HG03558 (cell line): ENCODE measurements around the gene TWIST1.

ENCODE experiments used
- ATAC-seq: cut with Tn5 transposase; IDR thresholded peaks from one replicate; pipeline ENCODE4 v1.9.1; 2021; ENCODE audit warnings: moderate number of reproducible peaks; ENCODE audit not compliant: unreplicated experiment; ENCODE audit errors: extremely low read depth

The TWIST1 gene

DNA sequence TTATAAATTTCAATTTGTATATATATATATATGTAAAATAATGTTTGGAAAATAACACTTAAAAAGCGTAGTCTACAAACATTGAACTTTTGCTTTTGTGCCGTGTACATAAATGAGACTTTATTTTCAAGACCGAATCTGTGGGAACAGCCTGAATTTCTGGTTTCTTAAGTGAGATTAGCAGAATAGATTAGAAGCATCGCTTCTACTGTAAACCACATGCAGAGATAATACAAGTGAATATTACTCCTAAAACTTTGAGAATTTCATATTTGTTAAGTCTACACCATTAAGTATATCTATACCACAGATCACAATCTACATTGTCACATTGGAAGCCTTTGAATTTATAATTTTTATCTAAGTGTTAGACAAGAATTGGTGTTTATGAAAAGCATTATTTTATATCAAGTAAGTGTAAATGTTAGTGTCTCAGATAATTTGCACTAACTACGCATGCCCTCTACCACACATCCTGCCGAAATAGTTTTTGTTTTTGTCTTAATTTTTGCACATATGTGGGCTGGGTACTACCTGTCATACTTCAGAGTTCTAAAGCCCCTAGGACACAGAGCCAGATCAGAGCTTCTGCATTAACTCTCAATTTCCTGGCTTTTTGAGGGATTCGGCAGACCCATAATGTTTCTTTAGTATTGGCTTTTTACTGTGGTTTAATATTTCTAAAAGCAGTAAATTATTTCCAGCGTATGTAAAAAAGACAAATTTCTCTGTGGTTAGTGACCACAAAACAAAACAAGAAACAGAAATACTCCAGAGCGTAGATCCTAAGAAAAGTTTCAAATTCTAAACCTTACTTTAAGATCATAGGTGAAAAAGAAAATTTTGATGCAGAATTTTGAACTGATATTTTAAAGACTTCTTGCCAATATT is 20.0 kb downstream of the TWIST1 start:
- no peak for ATAC-seq

- ATAC-seq = no peak
These were observed 22.0 kb downstream of the TWIST1 start for GRCh38 chr7:19095353-19095860.

DNA sequence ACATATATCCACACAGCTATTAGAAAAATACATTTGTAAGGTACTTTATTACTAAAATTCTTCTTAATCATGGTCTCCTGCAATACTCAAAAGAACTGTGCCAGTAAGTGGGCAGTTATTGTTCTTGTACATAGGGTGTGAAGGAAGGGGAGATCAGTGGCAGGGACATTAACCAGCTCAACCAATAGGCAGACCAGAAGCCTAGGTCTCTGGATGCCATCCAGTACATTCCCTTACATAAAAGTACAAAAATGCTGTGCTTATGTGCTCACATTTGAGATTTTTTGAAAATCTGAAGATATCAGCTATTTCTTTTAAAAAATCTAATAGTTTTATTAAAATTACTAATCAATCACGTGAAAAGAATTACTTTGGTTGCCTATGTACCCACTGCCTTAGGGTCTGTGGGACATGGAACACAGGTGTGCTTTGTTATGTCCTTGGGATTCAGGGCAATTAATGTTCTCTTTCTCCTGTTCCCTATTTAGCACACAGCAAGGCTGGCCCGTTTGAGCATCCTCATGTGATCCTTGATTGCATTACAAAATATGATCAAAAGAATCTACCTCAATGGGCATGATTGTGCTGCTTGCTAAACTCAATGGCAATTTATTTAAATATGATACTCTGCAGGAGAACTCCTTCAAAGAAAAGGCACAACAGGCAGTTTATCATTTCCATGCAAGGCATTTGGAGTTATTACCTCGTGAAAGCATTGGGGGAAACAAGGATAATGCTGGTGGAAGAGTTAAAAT is 22.7 kb downstream of the TWIST1 start:
- no peak for ATAC-seq

- ATAC-seq = no peak
These were observed 23.3 kb downstream of the TWIST1 start for GRCh38 chr7:19094138-19094537.

- no peak for ATAC-seq
These were observed 25.8 kb downstream of the TWIST1 start for GRCh38 chr7:19091550-19092200.

- ATAC-seq = no peak
These were observed 26.9 kb downstream of the TWIST1 start for GRCh38 chr7:19090526-19090925.

DNA sequence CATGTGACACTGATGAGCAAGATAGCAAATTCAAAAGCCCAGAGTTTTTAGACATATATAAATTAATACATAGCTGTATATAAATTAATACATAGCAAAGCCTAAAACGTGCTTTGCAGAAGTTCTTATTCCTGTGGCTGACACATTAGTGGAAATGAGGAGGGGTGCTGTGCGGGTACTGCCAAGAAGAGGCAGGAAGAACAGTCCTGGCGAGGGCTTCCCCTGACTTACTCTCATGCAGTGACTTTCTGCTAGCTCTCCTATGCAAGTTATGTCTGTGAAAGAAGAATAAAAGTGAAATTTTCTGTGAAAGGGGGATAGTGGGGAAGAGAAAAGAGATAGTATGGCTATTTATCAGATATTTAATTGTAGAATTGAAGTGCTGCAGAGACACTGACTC is 27.6 kb downstream of the TWIST1 start:
- ATAC-seq = no peak

DNA sequence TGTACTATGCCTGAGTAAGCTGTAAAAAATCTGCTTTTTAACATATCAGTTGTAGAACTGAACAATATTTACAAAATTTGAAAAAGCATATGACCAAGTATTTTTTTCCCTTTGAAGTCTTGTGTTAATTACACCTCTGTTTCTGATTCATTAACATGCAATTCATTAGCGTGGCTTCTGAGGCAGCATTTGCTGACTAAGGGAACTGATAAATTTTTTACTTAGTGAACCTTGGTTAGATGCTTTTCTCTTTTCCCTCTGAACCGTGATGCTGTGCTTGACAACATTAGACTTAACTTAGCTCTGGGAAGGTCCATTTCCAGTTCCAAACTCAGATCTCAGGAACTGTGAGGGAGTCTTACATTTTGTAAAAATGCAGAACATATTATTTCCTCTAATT is 28.1 kb downstream of the TWIST1 start:
- no peak for ATAC-seq

- no peak for ATAC-seq
These were observed 37.3 kb downstream of the TWIST1 start for GRCh38 chr7:19080093-19080492.

DNA sequence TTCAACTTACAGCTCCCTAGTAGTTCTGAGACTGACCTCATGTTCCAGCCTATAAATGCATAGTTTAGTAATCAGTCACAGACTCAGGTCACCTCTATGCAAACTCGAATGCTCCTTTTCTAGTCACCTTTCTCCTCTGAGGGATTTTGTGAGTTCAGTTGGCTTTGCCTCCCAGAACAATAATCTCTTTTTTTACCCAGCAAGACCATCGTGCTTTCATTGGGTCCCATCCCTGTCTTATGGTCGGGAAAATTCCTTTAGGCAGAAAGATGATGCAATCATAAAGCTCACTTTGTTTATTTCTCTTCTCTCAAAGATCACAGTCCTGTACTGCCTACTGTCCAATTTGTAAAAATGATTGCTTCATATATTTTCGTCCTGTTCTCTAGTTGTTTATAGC is 38.4 kb downstream of the TWIST1 start:
- no peak for ATAC-seq

- no peak for ATAC-seq
These were observed 47.6 kb downstream of the TWIST1 start for GRCh38 chr7:19069842-19070241.

DNA sequence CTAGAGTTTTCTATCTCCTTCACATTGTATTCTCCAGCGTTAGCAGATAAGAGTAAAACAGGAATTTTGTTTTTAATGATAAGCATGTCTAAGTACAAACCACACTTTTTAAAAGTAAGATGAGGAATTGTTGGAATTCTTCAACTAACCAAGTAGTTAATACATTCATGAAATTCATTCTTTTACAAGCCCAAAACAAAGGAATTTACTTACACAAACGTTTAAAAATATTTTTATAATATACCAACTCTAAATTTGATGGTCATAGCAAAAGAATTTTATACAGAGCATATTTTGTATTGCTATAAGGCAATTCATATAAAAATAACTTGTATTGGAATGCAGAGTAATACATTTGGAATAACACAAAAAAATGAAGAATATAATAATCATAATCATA is 51.3 kb downstream of the TWIST1 start:
- ATAC-seq = no peak
